Fibroblast of lung (primary cell): ENCODE measurements around the gene PTPRM.

ENCODE experiments used
- CTCF ChIP-seq, 2 donors: IDR thresholded peaks in 1 of 2; conservative IDR thresholded peaks in 1 of 2; 1 replicate in 1 of 2; 2 replicates in 1 of 2; pipeline ENCODE4 v1.5.1; 2011 to 2012; ENCODE audit warnings: low read length in 2 of 2, control low read depth in 1 of 2, inconsistent platforms in 1 of 2, low read depth in 1 of 2, mild to moderate bottlenecking in 1 of 2
- EZH2 ChIP-seq: IDR thresholded peaks from 2 replicates; pipeline ENCODE4 v1.5.1; 2012; ENCODE audit warnings: low read length, control low read depth, mild to moderate bottlenecking; ENCODE audit errors: missing control alignments

DNA sequence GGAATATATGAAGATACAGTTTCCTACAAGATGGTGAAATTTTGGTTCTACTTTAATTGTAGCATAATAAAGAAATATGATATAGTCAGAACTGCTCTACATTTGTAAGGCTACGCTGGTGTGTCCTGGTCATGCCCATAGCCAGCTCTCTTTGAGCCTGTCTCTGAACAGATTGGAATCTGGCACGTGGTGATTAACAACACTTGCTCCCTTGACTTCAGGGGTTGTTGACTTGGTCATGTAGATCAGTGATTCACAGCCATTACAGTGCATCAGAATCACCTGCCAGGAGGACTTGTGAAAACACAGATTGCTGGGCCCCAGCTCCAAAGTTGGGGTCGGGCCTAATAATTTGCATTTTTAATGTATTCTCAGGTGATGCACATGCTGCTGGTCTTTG is 80.4 kb downstream of the PTPRM start:
- TF ChIP-seq CTCF (conservative IDR thresholded peaks at IDR 0.05 in 1 of 2, IDR thresholded peaks at IDR 0.05 in 1 of 2; ENCODE audit: low read depth in 1 of 2, low read length in 2 of 2) (no peak), EZH2 (no peak)
